ENCODE measurements around the gene MGMT.

DNA sequence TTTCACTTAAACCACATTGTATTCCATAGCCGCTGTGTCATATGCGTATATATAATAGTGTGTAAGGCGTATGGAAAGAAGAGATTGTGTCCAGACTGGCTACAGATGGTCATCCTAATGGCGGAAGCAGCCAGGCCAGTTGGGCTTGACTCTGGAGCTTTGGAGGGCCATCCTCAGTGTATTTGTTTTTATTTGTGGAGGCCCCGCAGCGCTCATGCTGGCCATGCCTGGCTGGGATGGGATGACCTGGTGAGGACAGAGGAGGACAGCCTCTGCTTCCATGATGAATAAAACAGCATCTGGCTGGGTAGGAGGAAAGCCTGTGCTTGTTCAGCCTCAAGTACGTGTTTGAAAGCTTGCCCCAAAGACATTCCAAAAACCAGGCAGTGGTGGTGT lies 276.7 kb downstream of the MGMT start:
- TF ChIP-seq, protein P1, sequence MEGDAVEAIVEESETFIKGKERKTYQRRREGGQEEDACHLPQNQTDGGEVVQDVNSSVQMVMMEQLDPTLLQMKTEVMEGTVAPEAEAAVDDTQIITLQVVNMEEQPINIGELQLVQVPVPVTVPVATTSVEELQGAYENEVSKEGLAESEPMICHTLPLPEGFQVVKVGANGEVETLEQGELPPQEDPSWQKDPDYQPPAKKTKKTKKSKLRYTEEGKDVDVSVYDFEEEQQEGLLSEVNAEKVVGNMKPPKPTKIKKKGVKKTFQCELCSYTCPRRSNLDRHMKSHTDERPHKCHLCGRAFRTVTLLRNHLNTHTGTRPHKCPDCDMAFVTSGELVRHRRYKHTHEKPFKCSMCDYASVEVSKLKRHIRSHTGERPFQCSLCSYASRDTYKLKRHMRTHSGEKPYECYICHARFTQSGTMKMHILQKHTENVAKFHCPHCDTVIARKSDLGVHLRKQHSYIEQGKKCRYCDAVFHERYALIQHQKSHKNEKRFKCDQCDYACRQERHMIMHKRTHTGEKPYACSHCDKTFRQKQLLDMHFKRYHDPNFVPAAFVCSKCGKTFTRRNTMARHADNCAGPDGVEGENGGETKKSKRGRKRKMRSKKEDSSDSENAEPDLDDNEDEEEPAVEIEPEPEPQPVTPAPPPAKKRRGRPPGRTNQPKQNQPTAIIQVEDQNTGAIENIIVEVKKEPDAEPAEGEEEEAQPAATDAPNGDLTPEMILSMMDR (IDR thresholded peaks at IDR 0.05) = no peak
- TF ChIP-seq POLR2AphosphoS5 (IDR thresholded peaks at IDR 0.05) (no peak), POLR2A (IDR thresholded peaks at IDR 0.05) (no peak)
